Omental fat pad (tissue), 4 donors: ENCODE measurements around the gene TANC1. TPM values are rescaled to one million over a fixed set of nuclear protein-coding genes. Genes with fewer than 3 reads are reported as not detected.

Experiments
- ATAC-seq: fragments of 150-250 bp; one replicate; pipeline ENCODE4 v1.9.1; 2016; ENCODE audit warnings: mild to moderate bottlenecking, moderate library complexity; ENCODE audit not compliant: low FRiP score
- DNase-seq: peaks from one replicate; pipeline ENCODE4 v3.0.0-alpha.2; 2019; ENCODE audit warnings: low spot score
- total RNA-seq, 4 donors: library from RNA; depleted of rRNA; stranded (reverse); fragments of >200 nt; gene quantifications; one replicate each; pipeline ENCODE4 v1.1.0, GENCODE V29; 2016
- TF ChIP-seq, protein P1 (sequence below), 3 donors: fragments of 450-650 bp; IDR thresholded peaks; one replicate each; pipeline ENCODE4 v1.5.1; 2016 to 2017; ENCODE audit warnings: antibody characterized with exemption in 3 of 3, mild to moderate bottlenecking in 3 of 3, moderate library complexity in 2 of 3

TANC1 gene
- total RNA-seq, 4 donors from 2014 or later = 26.4 to 72.5 (median 34.9) TPM

DNA sequence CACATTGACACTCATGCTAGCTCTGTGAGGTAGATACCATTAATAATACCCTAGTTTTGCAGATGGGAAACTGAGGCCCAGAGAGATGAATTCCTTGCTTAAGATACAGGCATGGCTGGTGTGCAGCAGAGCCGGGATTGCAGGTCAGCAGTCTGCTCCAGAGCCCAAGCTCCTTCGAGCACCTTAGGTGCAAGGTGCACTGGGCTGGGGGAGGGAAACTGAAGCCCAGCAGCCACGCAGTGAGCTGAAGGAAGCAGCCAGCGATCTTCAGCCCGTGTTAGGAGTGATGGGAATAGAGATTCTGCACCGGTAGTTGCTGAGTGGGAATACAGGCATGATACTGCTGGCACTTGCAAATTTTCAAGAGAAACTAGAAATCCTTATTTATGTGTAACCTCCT lies 50.6 kb downstream of the TANC1 start:
- DNase-seq (no peak), ATAC-seq (no peak)
- TF ChIP-seq, protein P1, sequence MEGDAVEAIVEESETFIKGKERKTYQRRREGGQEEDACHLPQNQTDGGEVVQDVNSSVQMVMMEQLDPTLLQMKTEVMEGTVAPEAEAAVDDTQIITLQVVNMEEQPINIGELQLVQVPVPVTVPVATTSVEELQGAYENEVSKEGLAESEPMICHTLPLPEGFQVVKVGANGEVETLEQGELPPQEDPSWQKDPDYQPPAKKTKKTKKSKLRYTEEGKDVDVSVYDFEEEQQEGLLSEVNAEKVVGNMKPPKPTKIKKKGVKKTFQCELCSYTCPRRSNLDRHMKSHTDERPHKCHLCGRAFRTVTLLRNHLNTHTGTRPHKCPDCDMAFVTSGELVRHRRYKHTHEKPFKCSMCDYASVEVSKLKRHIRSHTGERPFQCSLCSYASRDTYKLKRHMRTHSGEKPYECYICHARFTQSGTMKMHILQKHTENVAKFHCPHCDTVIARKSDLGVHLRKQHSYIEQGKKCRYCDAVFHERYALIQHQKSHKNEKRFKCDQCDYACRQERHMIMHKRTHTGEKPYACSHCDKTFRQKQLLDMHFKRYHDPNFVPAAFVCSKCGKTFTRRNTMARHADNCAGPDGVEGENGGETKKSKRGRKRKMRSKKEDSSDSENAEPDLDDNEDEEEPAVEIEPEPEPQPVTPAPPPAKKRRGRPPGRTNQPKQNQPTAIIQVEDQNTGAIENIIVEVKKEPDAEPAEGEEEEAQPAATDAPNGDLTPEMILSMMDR (IDR thresholded peaks at IDR 0.05) = no peak

DNA sequence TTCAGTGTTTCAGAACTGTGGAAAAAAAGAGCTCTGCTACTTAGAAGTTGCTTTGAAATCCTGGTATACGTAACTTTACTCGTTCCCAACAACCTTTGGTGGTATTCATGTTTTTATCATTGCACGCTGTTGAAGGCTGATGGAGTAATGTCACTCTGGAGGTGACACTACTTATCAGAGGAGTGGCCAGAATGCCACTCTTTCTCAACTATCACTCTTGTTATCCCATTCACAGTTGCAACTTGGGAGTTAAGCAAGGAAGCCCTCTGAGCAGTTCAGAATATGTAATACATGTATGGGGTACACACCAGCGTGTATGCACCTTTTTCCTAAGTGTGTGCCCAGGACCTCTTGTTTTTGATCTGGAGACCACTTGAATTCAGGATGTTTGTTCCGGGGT lies 53.6 kb downstream of the TANC1 start:
- TF ChIP-seq, protein P1 (IDR thresholded peaks at IDR 0.05) = no peak
- DNase-seq (no peak), ATAC-seq (no peak)

- no peak for ATAC-seq
- TF ChIP-seq, protein P1 (IDR thresholded peaks at IDR 0.05) = no peak
Observed at GRCh38 chr2:159026170-159026569, 57.7 kb downstream of the TANC1 start.

DNA sequence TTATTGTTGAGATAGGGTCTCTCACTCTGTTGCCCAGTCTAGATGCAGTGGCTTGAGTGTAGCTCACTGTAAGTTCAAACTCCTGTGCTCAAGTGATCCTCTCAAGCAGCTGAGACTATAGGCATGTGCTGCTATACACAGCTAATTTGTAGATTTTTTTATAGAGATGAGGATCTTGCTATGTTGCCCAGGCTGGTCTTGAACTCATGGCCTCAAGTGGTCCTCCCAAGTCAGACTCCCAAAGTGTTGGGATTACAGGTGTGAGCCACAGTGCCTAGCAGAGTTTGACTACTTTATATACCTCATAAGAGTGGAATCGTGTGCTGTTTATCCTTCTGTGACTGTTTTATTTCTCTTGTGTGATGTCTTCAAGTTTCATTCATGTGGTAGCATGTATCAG lies 60.3 kb downstream of the TANC1 start:
- DNase-seq (no peak), ATAC-seq (no peak)
- TF ChIP-seq, protein P1 (IDR thresholded peaks at IDR 0.05) = no peak

More at GRCh38 chr2:159026170-159026569, 57.7 kb downstream of the TANC1 start:
- no peak for DNase-seq

- TF ChIP-seq, protein P1 (IDR thresholded peaks at IDR 0.05) = no peak
- ATAC-seq = no peak
- DNase-seq = no peak
Observed at GRCh38 chr2:159029936-159030335, 61.5 kb downstream of the TANC1 start.

DNA sequence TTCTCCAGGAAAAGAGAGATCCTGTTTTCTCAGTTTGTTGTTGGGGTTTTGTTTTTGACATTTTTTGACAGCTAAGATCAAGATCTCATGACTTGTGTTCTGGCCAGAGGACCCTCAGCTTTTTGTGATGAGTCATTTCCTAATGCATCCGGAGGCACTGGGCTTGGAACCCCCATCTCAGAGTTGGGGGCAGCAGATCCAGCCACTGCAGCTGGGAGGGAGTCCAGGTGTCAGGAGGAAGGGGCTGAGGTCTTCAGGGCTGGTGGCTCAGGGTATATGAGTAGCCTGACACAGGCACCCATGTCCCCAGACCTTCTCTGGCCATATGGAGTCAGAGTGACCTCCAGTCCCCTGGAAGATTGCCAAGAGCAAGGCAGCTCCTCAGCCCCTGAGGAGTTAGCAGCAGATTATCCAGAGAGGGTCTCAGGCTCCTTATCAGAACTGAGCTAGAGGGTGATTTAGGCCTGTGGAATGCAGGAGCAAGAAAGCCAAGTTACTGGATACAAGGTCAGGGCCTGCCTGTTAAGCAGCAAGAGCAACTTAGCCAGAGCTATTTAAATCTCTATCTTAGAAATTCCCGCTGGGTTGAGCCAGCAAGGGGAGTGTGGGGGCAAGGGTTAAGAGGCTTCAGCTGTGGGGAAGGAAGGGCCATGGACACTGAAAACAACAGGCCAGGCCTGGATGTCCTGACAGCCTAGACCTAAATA lies 62.4 kb downstream of the TANC1 start:
- ATAC-seq = peak; percentile 90
- TF ChIP-seq, protein P1 (IDR thresholded peaks at IDR 0.05) = no peak
- no peak for DNase-seq

DNA sequence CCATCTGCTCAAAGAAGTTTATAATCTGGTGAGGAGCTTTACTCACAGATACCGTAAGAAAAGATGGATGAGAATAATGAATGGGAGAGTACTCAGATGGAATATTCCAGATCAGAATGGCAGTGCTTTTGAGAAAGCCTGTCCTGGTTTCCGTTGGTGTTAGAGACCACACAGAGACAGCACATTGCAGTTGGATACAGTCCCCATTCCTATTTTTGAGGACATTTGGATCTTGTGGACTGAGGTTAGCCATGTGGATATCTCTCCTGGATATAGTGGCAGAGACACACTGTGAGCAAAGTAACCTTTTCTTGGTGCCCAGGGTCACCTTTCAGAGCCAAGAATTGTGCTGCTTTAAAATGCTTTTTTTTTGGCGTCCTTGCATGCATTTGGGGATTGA lies 63.7 kb downstream of the TANC1 start:
- TF ChIP-seq, protein P1 (IDR thresholded peaks at IDR 0.05) = no peak
- no peak for DNase-seq
- ATAC-seq = no peak
